LNCaP clone FGC (cell line): ENCODE data around the gene CCDC70.

Experiments
- DNase-seq: peaks from one replicate; pipeline ENCODE4 v3.0.0-alpha.2; 2011; ENCODE audit warnings: low read depth
- H3K4me3 ChIP-seq: 2 replicates; pipeline ENCODE4 v1.5.1; 2011; ENCODE audit warnings: mild to moderate bottlenecking, low read depth, low read length, control low read depth
- CTCF ChIP-seq: IDR thresholded peaks from 2 replicates; pipeline ENCODE4 v1.5.1; 2012; ENCODE audit warnings: mild to moderate bottlenecking; ENCODE audit not compliant: control insufficient read depth, insufficient read depth; ENCODE audit errors: extremely low read depth

The CCDC70 gene

DNA sequence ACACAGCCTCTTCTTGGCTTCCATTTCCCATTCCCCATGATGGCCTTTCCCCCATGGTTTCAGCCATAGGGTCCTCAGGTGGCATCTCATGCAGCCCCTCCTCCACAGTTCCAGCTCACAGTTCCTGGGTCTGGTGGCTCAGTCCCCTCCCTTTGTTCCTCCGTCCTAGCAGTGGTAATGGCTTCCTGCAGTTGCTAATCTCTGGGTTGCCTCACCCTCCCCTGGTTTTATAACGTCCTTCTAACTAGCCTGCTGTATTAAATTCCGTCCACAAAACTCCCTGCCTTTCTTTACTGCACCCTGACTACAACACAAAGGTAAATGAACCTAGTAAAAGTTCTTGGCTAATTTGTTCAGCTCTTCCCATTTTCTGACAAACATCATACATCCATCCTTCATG is 30.9 kb downstream of the CCDC70 start:
- TF ChIP-seq CTCF, result no peak
- H3K4me3 ChIP-seq, result no peak overlapping the region
- DNase-seq, result no peak

DNA sequence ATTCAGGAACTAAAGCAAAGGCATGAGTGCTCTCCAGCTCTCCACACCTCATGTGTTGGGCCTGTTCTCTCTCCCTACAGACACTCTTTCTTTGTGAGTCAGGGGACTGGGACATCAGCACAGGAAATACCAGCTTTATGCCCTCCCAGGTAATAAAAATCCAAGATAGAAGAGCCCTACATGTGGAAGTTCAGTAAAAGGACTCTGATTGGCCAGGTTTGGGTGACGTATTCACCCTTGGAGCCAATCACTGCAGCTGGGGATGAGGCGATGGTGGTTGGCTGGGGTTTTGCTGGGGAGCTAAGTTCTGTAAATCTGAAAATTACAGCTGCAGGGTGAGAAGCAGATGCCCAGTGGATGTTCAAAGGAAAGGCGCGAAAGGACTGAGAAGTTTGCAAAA is 32.5 kb downstream of the CCDC70 start:
- H3K4me3 ChIP-seq, result no peak overlapping the region
- no peak for TF ChIP-seq CTCF
- DNase-seq, result no peak

GRCh38 chr13:51895906-51896888 is 34.4 kb downstream of the CCDC70 start:
- H3K4me3 ChIP-seq, result no peak overlapping the region
- TF ChIP-seq CTCF, result peak; percentile 81
- peak; percentile 17 for DNase-seq

DNA sequence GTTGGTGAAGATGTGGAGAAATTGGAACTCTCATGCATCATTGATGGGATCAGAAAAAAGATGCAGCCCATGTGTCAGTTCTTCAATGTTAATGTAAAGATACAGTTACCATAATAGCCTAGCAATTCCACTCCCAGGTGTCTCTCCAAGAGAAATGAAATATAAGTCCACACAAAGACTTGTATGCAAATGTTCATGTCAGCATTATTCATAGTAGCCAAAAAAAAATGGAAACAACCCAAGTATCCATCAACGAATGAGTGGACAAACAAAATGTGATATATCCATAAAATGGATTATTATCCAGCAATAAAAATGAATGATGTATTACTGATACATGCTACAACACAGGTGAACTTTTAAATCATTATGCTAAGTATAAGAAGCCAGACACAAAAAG is 38.7 kb downstream of the CCDC70 start:
- no peak for DNase-seq
- no peak for TF ChIP-seq CTCF

GRCh38 chr13:51902776-51903175 is 41.0 kb downstream of the CCDC70 start:
- no peak for DNase-seq
- no peak for TF ChIP-seq CTCF
- H3K4me3 ChIP-seq, result no peak overlapping the region

More for the DNA sequence above, 38.7 kb downstream of the CCDC70 start:
- no peak overlapping the region for H3K4me3 ChIP-seq

DNA sequence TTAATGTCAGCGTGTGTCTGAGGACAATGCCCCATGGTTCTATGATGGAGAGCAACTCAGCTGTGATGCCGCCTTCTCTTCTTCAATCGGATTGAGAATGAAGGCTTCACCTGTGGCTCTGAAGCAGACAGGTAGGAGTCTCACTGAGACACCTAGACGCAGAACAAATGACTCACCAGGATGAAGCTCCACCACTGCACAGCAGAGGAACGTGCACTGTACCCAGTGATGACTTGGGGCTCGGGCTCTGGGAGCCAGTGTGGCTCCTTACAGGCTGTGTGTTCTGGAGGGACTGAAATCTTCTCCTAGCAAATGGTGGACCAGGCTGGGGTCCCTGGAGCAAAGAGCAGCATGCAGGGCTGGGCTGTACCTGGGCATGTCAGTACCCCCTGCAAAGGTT is 44.0 kb downstream of the CCDC70 start:
- no peak for DNase-seq
- no peak for TF ChIP-seq CTCF
- no peak overlapping the region for H3K4me3 ChIP-seq
